T-helper 9 cell (primary cell): ENCODE data around the gene KIF1A.
"Not testable (repeated sequence)": the region's sequence is repeated elsewhere in the genome, so short reads cannot be mapped to it uniquely, and the experiment has no call there.

Source experiments
- DNase-seq: peaks from one replicate; pipeline ENCODE4 v3.0.0-alpha.2; 2020

KIF1A gene

GRCh38 chr2:240716130-240716798 lies 103.8 kb downstream of the KIF1A start:
- no peak for DNase-seq

GRCh38 chr2:240714747-240715725 lies 105.0 kb downstream of the KIF1A start:
- DNase-seq, result no peak

DNA sequence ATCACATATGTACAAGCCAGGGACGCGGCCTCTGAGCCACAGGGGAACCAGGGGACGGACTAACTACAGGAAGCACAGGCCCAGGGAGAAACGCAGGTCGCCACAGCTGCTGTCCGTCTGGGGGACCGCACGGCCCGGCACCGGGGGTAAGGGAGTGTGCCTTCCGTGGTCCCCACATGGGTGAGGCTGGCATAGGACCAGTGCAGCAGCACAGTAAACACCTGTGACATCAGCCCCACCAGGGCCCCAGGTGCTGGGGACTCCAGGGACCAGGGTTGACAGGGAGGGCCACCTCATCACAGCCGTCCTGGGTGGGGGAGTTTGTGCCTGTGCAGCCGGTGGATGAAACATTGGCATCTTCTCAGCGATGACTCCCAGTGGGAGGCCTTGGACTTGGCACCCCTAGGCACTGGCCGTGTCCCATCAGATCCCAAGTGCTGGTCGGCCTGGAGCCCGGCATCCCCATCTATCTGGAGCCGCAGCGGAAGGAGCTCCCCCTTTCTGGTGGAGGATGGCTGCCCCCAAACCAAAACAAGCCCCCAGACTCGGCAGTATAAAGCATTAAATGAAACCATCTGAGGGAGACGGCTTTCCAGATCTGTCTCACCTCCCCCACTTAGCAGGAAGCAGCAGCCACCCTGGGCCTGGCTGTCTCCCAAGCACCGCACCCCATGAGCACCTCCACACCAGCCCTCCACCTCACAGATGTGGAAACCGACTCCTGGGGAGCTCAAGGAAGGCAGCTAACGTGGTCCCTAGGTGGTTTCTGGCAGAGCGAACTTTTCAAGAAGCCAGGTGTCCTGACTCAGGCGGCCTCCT lies 105.9 kb downstream of the KIF1A start:
- DNase-seq, result no peak

DNA sequence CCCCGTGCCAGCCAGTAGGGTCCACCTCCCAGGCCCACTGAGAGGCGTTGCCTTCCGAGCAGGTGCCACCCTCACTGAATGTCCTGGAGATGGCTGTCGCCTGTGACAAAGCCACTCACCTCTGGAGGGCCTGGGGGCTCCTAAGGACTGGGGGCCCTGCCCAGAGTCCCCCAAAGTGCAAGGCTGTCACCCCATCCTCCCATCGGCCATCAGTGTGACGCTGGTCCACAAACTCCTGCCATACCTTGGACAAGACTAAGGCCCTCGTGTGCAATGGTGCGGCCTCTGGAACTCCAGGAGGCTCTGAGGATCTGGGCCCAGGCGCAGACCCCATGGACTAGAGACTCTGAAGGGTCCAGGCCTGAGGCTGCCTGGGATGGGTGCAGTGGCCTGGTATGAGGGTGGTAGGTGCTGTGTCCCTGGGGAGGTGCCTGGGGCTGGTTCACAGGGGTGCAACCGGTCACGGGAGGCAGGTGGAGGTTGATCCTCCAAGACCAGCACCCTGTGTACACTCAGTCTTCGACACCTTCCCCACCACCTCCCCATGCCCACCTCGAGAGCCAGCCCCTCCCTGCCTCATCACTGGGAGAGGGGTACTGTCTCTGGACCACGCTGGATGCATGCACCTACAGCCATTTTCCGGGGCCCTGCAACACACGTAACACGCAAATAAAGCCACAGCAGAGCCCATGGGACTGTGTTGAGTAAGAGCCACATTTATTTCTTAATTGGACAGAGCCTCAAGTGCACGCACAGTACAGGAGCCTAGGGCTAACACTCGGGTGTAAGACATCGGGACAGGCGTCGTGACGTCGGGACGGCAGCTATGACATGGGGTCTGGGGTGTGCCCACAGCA lies 106.7 kb downstream of the KIF1A start:
- no peak for DNase-seq

DNA sequence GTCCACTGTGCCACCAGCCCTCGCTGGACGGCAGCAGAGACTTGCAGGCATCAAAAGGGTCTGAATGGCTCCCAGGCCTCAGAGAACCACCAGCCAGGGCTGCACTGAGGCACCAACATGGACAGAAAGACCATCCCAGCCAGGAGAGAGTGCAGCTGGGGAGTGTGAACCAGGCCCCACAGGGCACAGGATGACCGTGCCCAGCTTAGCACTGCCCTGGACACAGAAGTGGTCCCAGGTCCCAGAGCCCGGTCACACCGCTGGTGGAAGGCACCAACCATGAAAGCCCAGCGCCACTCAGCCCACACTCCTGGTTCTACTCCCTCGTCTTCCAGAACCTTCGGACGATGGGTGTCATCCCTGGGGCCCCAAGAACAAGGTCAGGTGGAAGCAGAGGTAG lies 107.9 kb downstream of the KIF1A start:
- no peak for DNase-seq

DNA sequence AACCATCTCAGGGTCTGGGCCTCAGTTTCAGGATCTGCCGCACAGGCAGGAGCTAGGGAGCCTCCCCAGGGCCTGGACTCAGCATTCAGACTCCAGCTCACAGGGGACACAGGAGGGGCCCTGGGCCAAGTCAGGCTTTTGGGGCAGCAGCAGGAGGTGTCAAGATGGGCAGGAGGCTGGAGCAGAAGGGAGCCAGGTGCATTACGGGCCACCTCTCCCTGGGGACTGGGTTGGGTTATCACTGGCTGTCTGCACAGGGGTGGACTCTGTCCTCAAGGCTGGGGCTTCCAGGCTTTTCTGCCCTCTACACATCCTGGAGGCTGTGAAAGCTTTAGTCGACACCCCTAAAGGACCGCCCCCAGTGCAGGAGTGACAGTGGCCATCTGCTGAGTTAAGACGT lies 108.3 kb downstream of the KIF1A start:
- no peak for DNase-seq

DNA sequence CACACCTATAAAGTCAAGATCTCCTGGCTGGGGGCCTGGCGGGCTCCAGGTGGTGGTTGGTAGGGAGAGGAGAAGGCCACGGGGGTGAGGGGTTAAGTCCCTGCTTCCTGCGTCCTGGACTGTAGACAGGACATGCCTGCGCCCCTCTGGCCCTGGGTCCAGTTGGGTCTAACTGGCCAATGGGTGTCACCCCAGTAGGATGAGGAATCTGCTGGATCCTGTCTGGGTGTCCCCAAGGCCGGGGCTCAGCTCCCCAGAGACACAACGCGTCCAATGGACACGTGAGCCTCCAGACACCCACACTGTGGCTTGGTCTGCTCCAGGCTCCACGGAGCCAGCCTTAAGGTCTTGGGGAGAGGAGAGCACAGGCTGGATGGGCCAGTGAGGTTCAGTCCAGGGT lies 108.7 kb downstream of the KIF1A start:
- DNase-seq, result no peak

- no peak for DNase-seq
These were observed 111.6 kb downstream of the KIF1A start for GRCh38 chr2:240708457-240708856.

DNA sequence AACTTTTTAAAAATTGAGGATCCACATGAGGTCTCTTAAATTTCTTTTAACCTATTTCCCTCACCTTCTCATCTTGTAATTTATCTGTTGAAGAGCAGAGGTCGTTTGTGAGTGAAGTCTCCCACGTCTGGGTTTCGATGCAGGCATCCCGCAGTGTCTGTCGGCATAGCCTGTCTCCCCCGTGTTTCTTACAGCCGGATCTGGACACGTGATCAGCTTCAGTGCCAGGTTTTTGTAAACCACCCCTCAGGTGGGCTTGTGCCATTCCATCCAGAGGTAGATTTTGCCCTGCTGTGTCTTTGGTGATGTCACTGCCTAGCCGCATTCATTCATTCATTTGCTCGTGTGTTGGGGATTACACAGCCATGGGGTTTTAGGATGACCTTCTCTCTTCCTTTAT lies 112.2 kb downstream of the KIF1A start:
- no peak for DNase-seq

DNA sequence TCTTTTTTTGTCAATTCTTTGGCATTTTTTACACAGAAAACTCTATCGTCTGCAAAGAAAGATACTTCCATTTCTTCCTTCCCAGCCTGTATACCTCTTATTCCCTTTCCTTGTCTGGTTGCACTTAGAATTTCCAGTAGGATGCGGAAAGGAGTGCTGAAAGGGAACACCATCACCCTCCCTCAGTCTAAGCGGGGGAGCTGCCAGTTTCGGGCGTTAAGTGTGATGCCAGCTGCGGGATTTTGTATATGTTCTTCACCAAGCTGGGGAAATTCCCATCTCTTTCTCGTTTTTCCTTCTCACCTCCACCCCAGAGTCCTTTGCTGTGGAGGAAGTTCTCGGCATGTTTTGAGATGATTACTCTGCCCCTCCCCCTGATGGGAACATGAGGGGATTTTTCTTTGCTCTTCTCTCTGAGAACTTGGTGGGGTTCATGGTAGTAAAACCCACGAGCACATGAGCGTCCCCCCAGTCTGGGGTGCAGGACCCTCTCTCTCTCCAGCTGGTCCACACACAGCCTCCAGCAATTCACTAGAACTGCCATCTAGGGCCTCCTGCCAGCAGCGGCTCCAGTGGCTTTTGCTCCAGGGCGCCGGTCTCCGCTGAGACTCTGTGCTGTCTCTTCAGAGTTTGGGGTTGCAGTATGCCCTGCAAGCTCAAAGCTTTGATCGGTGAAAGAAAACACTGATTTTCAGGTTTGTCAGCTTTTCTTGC lies 112.8 kb downstream of the KIF1A start:
- DNase-seq, result no peak

- no peak for DNase-seq
These were observed 114.7 kb downstream of the KIF1A start for GRCh38 chr2:240705204-240705791.

DNA sequence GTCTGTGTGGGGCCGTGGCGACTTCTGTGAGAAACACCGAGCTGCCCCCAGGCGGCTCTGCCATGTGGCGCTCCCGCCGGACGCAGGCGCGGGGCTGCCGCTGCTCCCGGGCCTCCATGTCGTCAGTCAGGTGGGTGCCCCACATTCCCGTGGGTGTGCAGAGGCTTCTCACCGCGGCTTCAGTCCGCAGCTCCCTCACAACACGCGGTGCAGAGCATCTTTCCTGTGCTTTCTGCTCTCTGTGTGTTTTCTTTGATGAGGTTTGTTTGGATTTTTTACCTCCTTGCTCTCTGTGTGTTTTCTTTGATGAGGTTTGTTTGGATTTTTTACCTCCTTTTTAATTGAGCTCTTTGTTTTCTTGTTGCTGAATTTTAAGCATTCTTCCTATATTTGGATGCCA lies 115.4 kb downstream of the KIF1A start:
- DNase-seq, result peak; percentile 15

GRCh38 chr2:240703417-240704341 lies 116.3 kb downstream of the KIF1A start:
- no peak for DNase-seq

- DNase-seq, result no peak
These were observed 117.4 kb downstream of the KIF1A start for GRCh38 chr2:240702640-240703011.

- no peak for DNase-seq
These were observed 118.0 kb downstream of the KIF1A start for GRCh38 chr2:240701736-240702639.

GRCh38 chr2:240701091-240701735 lies 118.8 kb downstream of the KIF1A start:
- DNase-seq, result no peak

- not testable (repeated sequence) for DNase-seq
These were observed 119.4 kb downstream of the KIF1A start for GRCh38 chr2:240700616-240701015.

GRCh38 chr2:240699835-240700234 lies 120.2 kb downstream of the KIF1A start:
- DNase-seq, result not testable (repeated sequence)
